A549 (cell line): ENCODE measurements around the gene LYZL6. TPM values are rescaled to one million over a fixed set of nuclear protein-coding genes. Genes with fewer than 3 reads are reported as not detected.

ENCODE experiments used
- ATAC-seq, 2 experiments: fragments of 200-7000 bp in 1 of 2; fragments of >200 bp in 1 of 2; cut with Nextera tagmentation in 1 of 2; cut with Tn5 transposase in 1 of 2; 3 replicates each; pipeline versions ENCODE4 v1.8.0 to v1.9.1; 2018 to 2020; ENCODE audit warnings: mild to moderate bottlenecking in 1 of 2, moderate library complexity in 1 of 2
- CTCF ChIA-PET: fragments of 300-600 bp; sonication (Branson Sonifier 250); formaldehyde crosslinking; extraction: SDS; loops from one replicate; lab custom pipeline; 2021; ENCODE audit warnings: antibody characterized with exemption, inconsistent platforms; lab: Yijun Ruan, JAX
- POLR2A ChIA-PET: fragments of 350-600 bp; formaldehyde crosslinking; extraction: SDS; loops from one replicate; lab custom pipeline; 2021; ENCODE audit warnings: antibody characterized with exemption, inconsistent platforms; lab: Yijun Ruan, JAX
- DNase-seq, 2 experiments: peaks; one replicate each; pipeline versions ENCODE4 v3.0.0 to v3.0.0-alpha.2; 2011 to 2016; ENCODE audit warnings: low read depth in 1 of 2, low spot score in 1 of 2
- FAIRE-seq: peaks from 2 replicates; lab custom pipeline; 2011; peaks lifted over from hg19 to GRCh38; lab: Jason Lieb, UNC
- H3K27ac ChIP-seq, 2 experiments: fragments of >200 bp; sonication (Bioruptor Twin); formaldehyde crosslinking; 3 replicates each; pipeline ENCODE4 v1.5.1; 2016 to 2017
- H3K4me1 ChIP-seq: fragments of >200 bp; sonication (Bioruptor Twin); formaldehyde crosslinking; 3 replicates; pipeline ENCODE4 v1.6.1; 2016
- H3K4me2 ChIP-seq: fragments of >200 bp; sonication (Bioruptor Twin); formaldehyde crosslinking; 3 replicates; pipeline ENCODE4 v1.6.1; 2016
- H3K4me3 ChIP-seq: fragments of >200 bp; sonication (Bioruptor Twin); formaldehyde crosslinking; 3 replicates; pipeline ENCODE4 v1.5.1; 2016
- H3K9me3 ChIP-seq: fragments of >200 bp; sonication (Bioruptor Twin); formaldehyde crosslinking; 3 replicates; pipeline ENCODE4 v1.6.1; 2016
- CBX2 ChIP-seq: fragments of 200-600 bp; sonication (generic); IDR thresholded peaks from 2 replicates; pipeline ENCODE4 v1.6.1; 2016; ENCODE audit warnings: low read depth, mild to moderate bottlenecking, borderline replicate concordance
- CBX8 ChIP-seq: fragments of 200-600 bp; sonication (generic); IDR thresholded peaks from 2 replicates; pipeline ENCODE4 v1.6.1; 2016
- EHF ChIP-seq: fragments of 250-450 bp; sonication (Bioruptor Pico); IDR thresholded peaks from 2 replicates; pipeline ENCODE4 v1.5.0; 2020; ENCODE audit warnings: mild to moderate bottlenecking
- GATA3 ChIP-seq: IDR thresholded peaks from 2 replicates; pipeline ENCODE4 v1.6.1; 2012; ENCODE audit warnings: borderline replicate concordance
- HOXB13 ChIP-seq: fragments of 250-450 bp; sonication (Bioruptor Pico); IDR thresholded peaks from 2 replicates; pipeline ENCODE4 v1.5.0; 2020; ENCODE audit warnings: low read depth, mild to moderate bottlenecking, moderate library complexity
- HOXB5 ChIP-seq: fragments of 250-450 bp; sonication (Bioruptor Pico); IDR thresholded peaks from 2 replicates; pipeline ENCODE4 v1.5.0; 2020; ENCODE audit warnings: mild to moderate bottlenecking, moderate library complexity
- JUNB ChIP-seq: fragments of >200 bp; sonication (Bioruptor Twin); formaldehyde crosslinking; IDR thresholded peaks from 2 replicates; pipeline ENCODE4 v1.6.1; 2016
- KDM1A ChIP-seq: fragments of 200-600 bp; sonication (generic); IDR thresholded peaks from 2 replicates; pipeline ENCODE4 v1.6.1; 2016; ENCODE audit warnings: low read depth, mild to moderate bottlenecking
- KDM5A ChIP-seq: fragments of 200-600 bp; sonication (generic); IDR thresholded peaks from 2 replicates; pipeline ENCODE4 v1.6.1; 2016; ENCODE audit warnings: antibody characterized with exemption, mild to moderate bottlenecking
- MAFK ChIP-seq: fragments of 450-650 bp; IDR thresholded peaks from 2 replicates; pipeline ENCODE4 v1.6.1; 2014; ENCODE audit not compliant: partially characterized antibody
- MAX ChIP-seq: IDR thresholded peaks from 2 replicates; pipeline ENCODE4 v1.6.1; 2012
- NFE2L2 ChIP-seq: fragments of 150-350 bp; conservative IDR thresholded peaks from 2 replicates; pipeline ENCODE4 v1.6.1; 2014; ENCODE audit warnings: low read length
- PHF8 ChIP-seq: fragments of 200-600 bp; sonication (generic); IDR thresholded peaks from 2 replicates; pipeline ENCODE4 v1.6.1; 2016; ENCODE audit warnings: low read depth, mild to moderate bottlenecking, antibody characterized with exemption, moderate library complexity, borderline replicate concordance
- POLR2AphosphoS2 ChIP-seq: conservative IDR thresholded peaks from 2 replicates; pipeline ENCODE4 v1.6.1; 2012; ENCODE audit warnings: low read length, improper control_type of control experiment, inconsistent platforms
- RAD21 ChIP-seq, 2 experiments: fragments of >200 bp in 1 of 2; sonication (Bioruptor Twin) in 1 of 2; formaldehyde crosslinking in 1 of 2; IDR thresholded peaks in 1 of 2; conservative IDR thresholded peaks in 1 of 2; 2 replicates in 1 of 2; 3 replicates in 1 of 2; pipeline ENCODE4 v1.6.1; 2012 to 2018; ENCODE audit warnings: inconsistent platforms in 1 of 2
- ZSCAN20 ChIP-seq: fragments of 250-450 bp; sonication (Bioruptor Pico); IDR thresholded peaks from 2 replicates; pipeline ENCODE4 v1.8.0; 2022; ENCODE audit warnings: mild to moderate bottlenecking, moderate library complexity
- WGBS: methylation state at CpG from one replicate; pipeline ENCODE4 v1.1.6; 2017; ENCODE audit errors: missing lambda C conversion rate; 5-methylcytosine and 5-hydroxymethylcytosine counted together
- polyA plus RNA-seq, 4 experiments: library from polyadenylated mRNA; depleted of rRNA in 3 of 4; stranded (reverse); fragments of >200 nt; fragmentation: RNase III in 1 of 4; extraction: RNeasy Plus Mini Kit Qiagen cat#74134 plus additional on column Dnase treatment in 1 of 4; gene quantifications; 2 replicates in 3 of 4; 3 replicates in 1 of 4; pipeline ENCODE4 v1.2.3, GENCODE V29; 2011 to 2017
- TF ChIP-seq, protein P1 (sequence below): IDR thresholded peaks from 2 replicates; pipeline ENCODE4 v1.6.1; 2012; ENCODE audit warnings: low read depth, borderline replicate concordance
- TF ChIP-seq, protein P2 (sequence below): fragments of 250-450 bp; sonication (Bioruptor Pico); IDR thresholded peaks from 2 replicates; pipeline ENCODE4 v1.5.0; 2021; ENCODE audit warnings: mild to moderate bottlenecking, moderate library complexity, borderline replicate concordance
- TF ChIP-seq, protein P3 (sequence below): fragments of 250-450 bp; sonication (Bioruptor Pico); IDR thresholded peaks from 2 replicates; pipeline ENCODE4 v1.5.0; 2020; ENCODE audit warnings: low read depth, mild to moderate bottlenecking, moderate library complexity
- TF ChIP-seq, protein P4 (sequence below): fragments of 150-350 bp; IDR thresholded peaks from 2 replicates; pipeline ENCODE4 v1.6.1; 2014; ENCODE audit warnings: low read depth, mild to moderate bottlenecking, low read length

Gene LYZL6
- polyA plus RNA-seq, 2 of the 4 experiments (the other 2 are of a cell fraction) = not detected

GRCh38 chr17:35965272-35965671 lies 21.8 kb upstream of the LYZL6 start (continued):
- TF ChIP-seq PHF8 (no peak), NFE2L2 (no peak), KDM5A (no peak)

DNA sequence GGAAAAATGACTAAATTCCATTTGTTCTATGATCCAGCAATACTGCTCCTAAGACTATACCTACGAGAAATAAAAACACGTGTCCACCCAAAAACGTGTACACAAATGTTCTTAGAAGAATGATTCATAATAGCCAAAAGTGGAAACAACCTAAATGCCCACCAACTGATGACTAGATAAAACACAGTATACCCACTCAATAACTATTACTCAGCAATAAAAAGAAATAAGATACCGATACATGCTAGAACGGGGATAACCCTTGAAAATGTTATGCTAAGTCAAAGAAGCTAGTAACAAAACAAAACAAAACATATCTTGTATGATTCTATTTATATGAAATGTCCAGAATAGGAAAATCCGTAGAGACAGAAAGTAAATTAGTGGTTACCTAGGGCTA lies 20.1 kb upstream of the LYZL6 start:
- ATAC-seq (no peak), FAIRE-seq (no peak), DNase-seq (no peak)
- H3K27ac ChIP-seq = no peak overlapping the region
- no peak overlapping the region for H3K4me2 ChIP-seq
- no peak overlapping the region for H3K4me3 ChIP-seq
- no peaks in the 10 kb centered on the region for H3K4me1 ChIP-seq
- peak; percentile 65 for TF ChIP-seq MAFK
- no peak for TF ChIP-seq JUNB
- POLR2A ChIA-PET = no interaction called here
- no peaks in the 10 kb centered on the region for H3K9me3 ChIP-seq
- WGBS = 32% methylated on average over 6 of the region's 6 CpGs
- CTCF ChIA-PET = interaction anchor here (1.1 to 3.4 kb wide), 3 partner anchors 16 to 519 kb away, joined by 5 to 18 read pairs (median 6); no protein-coding TSS in a partner anchor

- FAIRE-seq (no peak), ATAC-seq (no peak), DNase-seq (no peak)
- Histone ChIP-seq H3K9me3 (no peaks in the 10 kb centered on the region), H3K4me2 (no peak overlapping the region), H3K27ac (no peak overlapping the region), H3K4me3 (no peak overlapping the region), H3K4me1 (no peaks in the 10 kb centered on the region)
- CTCF ChIA-PET = interaction anchor here (1.2 kb wide), 1 partner anchor 195 kb away, joined by 4 read pairs; no protein-coding TSS in a partner anchor
- whole genome bisulfite sequencing = 31% methylated on average over 7 of the region's 7 CpGs
- POLR2A ChIA-PET = no interaction called here
- no peak for TF ChIP-seq RAD21 (conservative IDR thresholded peaks at IDR 0.05 in 1 of 2, IDR thresholded peaks at IDR 0.05 in 1 of 2)
- no peak for TF ChIP-seq POLR2AphosphoS2
- no peak for TF ChIP-seq KDM5A
- TF ChIP-seq, protein P1, sequence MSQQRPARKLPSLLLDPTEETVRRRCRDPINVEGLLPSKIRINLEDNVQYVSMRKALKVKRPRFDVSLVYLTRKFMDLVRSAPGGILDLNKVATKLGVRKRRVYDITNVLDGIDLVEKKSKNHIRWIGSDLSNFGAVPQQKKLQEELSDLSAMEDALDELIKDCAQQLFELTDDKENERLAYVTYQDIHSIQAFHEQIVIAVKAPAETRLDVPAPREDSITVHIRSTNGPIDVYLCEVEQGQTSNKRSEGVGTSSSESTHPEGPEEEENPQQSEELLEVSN = no peak
- TF ChIP-seq, protein P2, sequence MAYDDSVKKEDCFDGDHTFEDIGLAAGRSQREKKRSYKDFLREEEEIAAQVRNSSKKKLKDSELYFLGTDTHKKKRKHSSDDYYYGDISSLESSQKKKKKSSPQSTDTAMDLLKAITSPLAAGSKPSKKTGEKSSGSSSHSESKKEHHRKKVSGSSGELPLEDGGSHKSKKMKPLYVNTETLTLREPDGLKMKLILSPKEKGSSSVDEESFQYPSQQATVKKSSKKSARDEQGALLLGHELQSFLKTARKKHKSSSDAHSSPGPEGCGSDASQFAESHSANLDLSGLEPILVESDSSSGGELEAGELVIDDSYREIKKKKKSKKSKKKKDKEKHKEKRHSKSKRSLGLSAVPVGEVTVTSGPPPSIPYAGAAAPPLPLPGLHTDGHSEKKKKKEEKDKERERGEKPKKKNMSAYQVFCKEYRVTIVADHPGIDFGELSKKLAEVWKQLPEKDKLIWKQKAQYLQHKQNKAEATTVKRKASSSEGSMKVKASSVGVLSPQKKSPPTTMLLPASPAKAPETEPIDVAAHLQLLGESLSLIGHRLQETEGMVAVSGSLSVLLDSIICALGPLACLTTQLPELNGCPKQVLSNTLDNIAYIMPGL (CRISPR knock-in tag) = no peak
- no peak for TF ChIP-seq CBX2
- no peak for TF ChIP-seq ZSCAN20 (CRISPR knock-in tag)
- TF ChIP-seq HOXB13 (CRISPR knock-in tag) = no peak
- no peak for TF ChIP-seq MAX
- TF ChIP-seq, protein P3, sequence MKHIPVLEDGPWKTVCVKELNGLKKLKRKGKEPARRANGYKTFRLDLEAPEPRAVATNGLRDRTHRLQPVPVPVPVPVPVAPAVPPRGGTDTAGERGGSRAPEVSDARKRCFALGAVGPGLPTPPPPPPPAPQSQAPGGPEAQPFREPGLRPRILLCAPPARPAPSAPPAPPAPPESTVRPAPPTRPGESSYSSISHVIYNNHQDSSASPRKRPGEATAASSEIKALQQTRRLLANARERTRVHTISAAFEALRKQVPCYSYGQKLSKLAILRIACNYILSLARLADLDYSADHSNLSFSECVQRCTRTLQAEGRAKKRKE (CRISPR knock-in tag) = no peak
- no peak for TF ChIP-seq GATA3
- TF ChIP-seq, protein P4, sequence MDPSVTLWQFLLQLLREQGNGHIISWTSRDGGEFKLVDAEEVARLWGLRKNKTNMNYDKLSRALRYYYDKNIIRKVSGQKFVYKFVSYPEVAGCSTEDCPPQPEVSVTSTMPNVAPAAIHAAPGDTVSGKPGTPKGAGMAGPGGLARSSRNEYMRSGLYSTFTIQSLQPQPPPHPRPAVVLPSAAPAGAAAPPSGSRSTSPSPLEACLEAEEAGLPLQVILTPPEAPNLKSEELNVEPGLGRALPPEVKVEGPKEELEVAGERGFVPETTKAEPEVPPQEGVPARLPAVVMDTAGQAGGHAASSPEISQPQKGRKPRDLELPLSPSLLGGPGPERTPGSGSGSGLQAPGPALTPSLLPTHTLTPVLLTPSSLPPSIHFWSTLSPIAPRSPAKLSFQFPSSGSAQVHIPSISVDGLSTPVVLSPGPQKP = no peak
- no peak for TF ChIP-seq KDM1A
- no peak for TF ChIP-seq EHF (CRISPR knock-in tag)
- TF ChIP-seq CBX8 = no peak
- TF ChIP-seq HOXB5 = no peak
- no peak for TF ChIP-seq NFE2L2
Observed at GRCh38 chr17:35953720-35954119, 10.2 kb upstream of the LYZL6 start.
